Vagina (tissue), 2 donors: Measurements from ENCODE around the gene ARPC2. TPM values are rescaled to one million over a fixed set of nuclear protein-coding genes. Genes with fewer than 3 reads are reported as not detected.

ENCODE experiments used
- DNase-seq, 2 donors: peaks; one replicate each; pipeline ENCODE4 v3.0.0-alpha.2; 2017; ENCODE audit errors: extremely low spot score in 2 of 2
- H3K27ac ChIP-seq: fragments of 200-600 bp; sonication (generic); one replicate; pipeline ENCODE4 v1.5.1; 2019
- H3K27me3 ChIP-seq: fragments of 200-600 bp; sonication (generic); one replicate; pipeline ENCODE4 v1.5.1; 2019
- H3K36me3 ChIP-seq, 2 donors: fragments of 200-600 bp; sonication (generic); one replicate each; pipeline ENCODE4 v1.5.1; 2017 to 2019
- H3K4me1 ChIP-seq: fragments of 200-600 bp; sonication (generic); one replicate; pipeline ENCODE4 v1.5.1; 2019
- H3K4me3 ChIP-seq, 2 donors: fragments of 200-600 bp; sonication (generic); 1 replicate in 1 of 2; 2 replicates in 1 of 2; pipeline ENCODE4 v1.5.1; 2016 to 2019
- H3K9me3 ChIP-seq: fragments of 200-600 bp; sonication (generic); one replicate; pipeline ENCODE4 v1.5.1; 2019
- CTCF ChIP-seq, 3 experiments: fragments of 450-650 bp in 2 of 3; fragments of 200-600 bp in 1 of 3; sonication (generic) in 1 of 3; IDR thresholded peaks; one replicate each; pipeline ENCODE4 v1.5.1; 2017 to 2019; ENCODE audit warnings: antibody characterized with exemption in 3 of 3, mild to moderate bottlenecking in 2 of 3, moderate library complexity in 2 of 3
- POLR2A ChIP-seq, 2 donors: fragments of 450-650 bp; IDR thresholded peaks; one replicate each; pipeline ENCODE4 v1.6.1; 2017; ENCODE audit warnings: antibody characterized with exemption in 2 of 2, mild to moderate bottlenecking in 2 of 2, moderate library complexity in 2 of 2
- POLR2AphosphoS5 ChIP-seq, 2 donors: sonication (generic); formaldehyde crosslinking; IDR thresholded peaks; one replicate each; pipeline ENCODE4 v1.9.0; 2017; ENCODE audit warnings: antibody characterized with exemption in 2 of 2, mild to moderate bottlenecking in 2 of 2, low read depth in 1 of 2; ENCODE audit not compliant: insufficient read depth in 1 of 2
- intact Hi-C: fragments of 100-400 bp; cut with DNase I; formaldehyde crosslinking; loops from one replicate; pipeline ENCODE4 v1.15.1; 2023
- total RNA-seq: library from RNA; depleted of rRNA; stranded (reverse); fragments of >200 nt; gene quantifications from one replicate; pipeline ENCODE4 v1.2.3, GENCODE V29; 2016

Gene ARPC2
- total RNA-seq, 1 donor from 2014 or later: 284 TPM

DNA sequence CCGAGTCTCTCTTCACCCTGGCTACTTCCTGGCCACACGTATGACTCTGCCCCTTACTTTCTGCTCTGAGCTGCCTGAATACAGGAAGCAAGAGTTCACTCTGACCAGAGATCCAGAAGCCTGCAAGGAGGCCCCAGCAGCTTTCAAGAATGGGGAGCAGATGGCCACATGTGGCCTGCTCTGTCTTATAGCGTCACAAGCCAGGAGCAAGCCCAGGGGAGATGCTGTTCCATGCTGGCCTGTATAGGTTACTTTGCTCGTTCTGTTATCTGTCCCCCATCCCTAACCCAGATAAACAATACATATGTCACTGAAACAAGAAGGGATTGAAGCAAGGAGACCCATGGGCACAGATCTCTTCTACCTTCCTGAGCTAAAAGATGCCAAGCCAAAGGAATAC is 57.6 kb downstream of the ARPC2 start:
- intact Hi-C loops: loop anchor here (5.0 kb wide), 1 partner anchor 57 kb away; the partner anchor contains the start of gene ARPC2
- H3K27ac ChIP-seq: peak overlapping the region; percentile 94
- H3K27me3 ChIP-seq: no peaks in the 10 kb centered on the region
- no peaks in the 10 kb centered on the region for H3K9me3 ChIP-seq
- peaks cover 57% of the 10 kb centered on the region for H3K4me1 ChIP-seq
- TF ChIP-seq POLR2A (IDR thresholded peaks at IDR 0.05) (no peak), POLR2AphosphoS5 (IDR thresholded peaks at IDR 0.05; ENCODE audit: insufficient read depth in 1 of 2, low read depth in 1 of 2) (no peak), CTCF (IDR thresholded peaks at IDR 0.05) (no peak)
- DNase-seq: no peak
- peaks cover 0 to 65% of the 10 kb centered on the region in 2 donors for H3K36me3 ChIP-seq
- no peak overlapping the region for H3K4me3 ChIP-seq

DNA sequence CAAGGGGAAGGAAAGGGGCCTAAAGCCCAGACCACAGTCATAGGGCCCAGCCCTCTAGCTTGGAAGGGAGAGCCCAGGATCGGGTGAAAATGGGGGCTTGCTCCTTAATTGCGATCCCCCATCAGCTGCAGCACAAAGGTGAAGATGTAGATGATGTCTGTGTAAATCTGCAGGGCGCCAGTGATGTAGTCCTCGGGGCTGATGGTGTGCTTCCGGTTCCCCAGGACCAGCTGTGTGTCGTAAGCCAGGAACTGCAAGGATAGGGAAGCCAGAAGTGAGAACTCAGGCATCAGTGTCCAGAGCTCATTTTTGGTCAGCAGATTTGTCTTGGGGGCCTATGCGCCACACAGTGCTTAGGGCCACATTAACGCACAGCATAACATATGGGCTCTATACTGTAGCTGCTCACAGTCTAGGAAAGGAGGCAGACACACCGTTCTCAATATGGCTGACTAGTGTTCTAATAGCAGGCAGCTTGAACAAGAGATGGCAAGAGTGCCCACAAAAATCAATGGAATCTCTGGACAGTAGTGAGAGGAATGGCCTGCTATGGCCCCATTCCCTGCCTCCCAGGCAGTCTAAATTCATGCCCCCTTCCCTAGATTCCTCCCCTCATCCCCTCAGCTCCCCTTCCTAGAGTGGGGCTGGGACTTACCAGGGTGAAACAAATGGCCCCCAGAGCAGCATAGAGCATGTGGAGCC is 58.5 kb downstream of the ARPC2 start:
- Histone ChIP-seq H3K27me3 (no peaks in the 10 kb centered on the region), H3K4me1 (peaks cover 65% of the 10 kb centered on the region), H3K27ac (peak overlapping the region; percentile 94), H3K9me3 (no peaks in the 10 kb centered on the region), H3K4me3 (no peak overlapping the region), H3K36me3 (peaks cover 0 to 74% of the 10 kb centered on the region in 2 donors)
- DNase-seq: no peak
- TF ChIP-seq CTCF (IDR thresholded peaks at IDR 0.05): no peak
- no peak for TF ChIP-seq POLR2A (IDR thresholded peaks at IDR 0.05)
- no peak for TF ChIP-seq POLR2AphosphoS5 (IDR thresholded peaks at IDR 0.05; ENCODE audit: insufficient read depth in 1 of 2, low read depth in 1 of 2)
- intact Hi-C loops: no loop called here

- intact Hi-C loops: no loop called here
- H3K27ac ChIP-seq: peak overlapping the region; percentile 60
- TF ChIP-seq POLR2AphosphoS5 (IDR thresholded peaks at IDR 0.05; ENCODE audit: insufficient read depth in 1 of 2, low read depth in 1 of 2) (no peak), CTCF (IDR thresholded peaks at IDR 0.05) (no peak), POLR2A (IDR thresholded peaks at IDR 0.05) (no peak)
These were observed 60.2 kb downstream of the ARPC2 start for GRCh38 chr2:218276986-218277755.

GRCh38 chr2:218277921-218278320 is 60.9 kb downstream of the ARPC2 start:
- Histone ChIP-seq H3K4me3 (no peak overlapping the region), H3K27me3 (no peaks in the 10 kb centered on the region), H3K36me3 (peaks cover 0 to 88% of the 10 kb centered on the region in 2 donors), H3K27ac (peak overlapping the region; percentile 60), H3K4me1 (peaks cover 60% of the 10 kb centered on the region), H3K9me3 (no peaks in the 10 kb centered on the region)
- DNase-seq: no peak
- intact Hi-C loops: no loop called here
- TF ChIP-seq CTCF (IDR thresholded peaks at IDR 0.05): no peak
- no peak for TF ChIP-seq POLR2AphosphoS5 (IDR thresholded peaks at IDR 0.05; ENCODE audit: insufficient read depth in 1 of 2, low read depth in 1 of 2)
- no peak for TF ChIP-seq POLR2A (IDR thresholded peaks at IDR 0.05)

More at GRCh38 chr2:218276986-218277755, 60.2 kb downstream of the ARPC2 start:
- DNase-seq: no peak
- Histone ChIP-seq H3K9me3 (no peaks in the 10 kb centered on the region), H3K4me1 (peaks cover 60% of the 10 kb centered on the region), H3K27me3 (no peaks in the 10 kb centered on the region), H3K36me3 (peaks cover 0 to 88% of the 10 kb centered on the region in 2 donors), H3K4me3 (no peak overlapping the region)
